Aorta (tissue), 5 donors: Measurements from ENCODE around the gene RHOC. TPM values are rescaled to one million over a fixed set of nuclear protein-coding genes. Genes with fewer than 3 reads are reported as not detected.

Experiments
- ATAC-seq: fragments of 200-7000 bp; cut with Tn5 transposase; one replicate; pipeline ENCODE4 v1.9.1; 2022; ENCODE audit warnings: moderate library complexity; ENCODE audit not compliant: low FRiP score
- DNase-seq, 2 donors: peaks; one replicate each; pipeline ENCODE4 v3.0.0-alpha.2; 2020
- H3K27ac ChIP-seq, 2 donors: one replicate each; pipeline ENCODE4 v1.5.1; 2013; ENCODE audit warnings: low read length in 2 of 2, mild to moderate bottlenecking in 2 of 2, moderate library complexity in 2 of 2, control low read depth in 1 of 2, inconsistent platforms in 1 of 2, low read depth in 1 of 2
- H3K27me3 ChIP-seq, 2 donors: one replicate each; pipeline ENCODE4 v1.6.1; 2013; ENCODE audit warnings: control low read depth in 1 of 2, low read length in 1 of 2, mild to moderate bottlenecking in 1 of 2, moderate library complexity in 1 of 2; ENCODE audit not compliant: insufficient read depth in 2 of 2, control insufficient read depth in 1 of 2
- H3K36me3 ChIP-seq, 2 donors: one replicate each; pipeline ENCODE4 v1.6.1; 2013; ENCODE audit warnings: control low read depth in 1 of 2, low read length in 1 of 2, mild to moderate bottlenecking in 1 of 2; ENCODE audit not compliant: insufficient read depth in 2 of 2, control insufficient read depth in 1 of 2
- H3K4me1 ChIP-seq, 2 donors: one replicate each; pipeline ENCODE4 v1.6.1; 2013; ENCODE audit warnings: low read length in 2 of 2, control low read depth in 1 of 2, mild to moderate bottlenecking in 1 of 2, moderate library complexity in 1 of 2; ENCODE audit not compliant: insufficient read depth in 2 of 2, control insufficient read depth in 1 of 2
- H3K4me3 ChIP-seq, 2 donors: one replicate each; pipeline ENCODE4 v1.5.1; 2013; ENCODE audit warnings: low read length in 2 of 2, control low read depth in 1 of 2, mild to moderate bottlenecking in 1 of 2
- H3K9me3 ChIP-seq: one replicate; pipeline ENCODE4 v1.6.1; 2013; ENCODE audit warnings: mild to moderate bottlenecking, low read length; ENCODE audit not compliant: control insufficient read depth
- WGBS, 2 donors: extraction: QIAGEN DNeasy Blood & Tissue Kit; methylation state at CpG; one replicate each; pipeline ENCODE4 v1.1.7; 2013; 5-methylcytosine and 5-hydroxymethylcytosine counted together
- intact Hi-C, 2 donors: fragments of 100-400 bp; cut with DNase I; formaldehyde crosslinking; loops; one replicate each; pipeline versions ENCODE4 v1.14.2 to v1.15.0; 2022
- polyA plus RNA-seq, 2 donors: library from polyadenylated mRNA; stranded (reverse); fragments of 200-250 nt; gene quantifications; one replicate each; pipeline ENCODE4 v1.2.3, GENCODE V29; 2013
- total RNA-seq, 2 donors: library from RNA; stranded (reverse); fragmentation: NEBNext Ultra II Directional; extraction: Animal tissue kit (Norgen Biotek cat#: 25700); gene quantifications; one replicate each; pipeline ENCODE4 v1.2.1, GENCODE V29; 2021
- donor health status: healthy with polysubstance abuse.
- donor health status: Bipolar disorder and iron deficiency.
- donor health status: DM: no; HTN: no; CAD: no.
- donor health status: DM: no; HTN: no; CAD: no.
- donor health status: DM: yes; HTN: yes; CAD: no.

RHOC gene
- total and polyA plus RNA-seq, 4 donors, result 269 to 540 (median 375) TPM

DNA sequence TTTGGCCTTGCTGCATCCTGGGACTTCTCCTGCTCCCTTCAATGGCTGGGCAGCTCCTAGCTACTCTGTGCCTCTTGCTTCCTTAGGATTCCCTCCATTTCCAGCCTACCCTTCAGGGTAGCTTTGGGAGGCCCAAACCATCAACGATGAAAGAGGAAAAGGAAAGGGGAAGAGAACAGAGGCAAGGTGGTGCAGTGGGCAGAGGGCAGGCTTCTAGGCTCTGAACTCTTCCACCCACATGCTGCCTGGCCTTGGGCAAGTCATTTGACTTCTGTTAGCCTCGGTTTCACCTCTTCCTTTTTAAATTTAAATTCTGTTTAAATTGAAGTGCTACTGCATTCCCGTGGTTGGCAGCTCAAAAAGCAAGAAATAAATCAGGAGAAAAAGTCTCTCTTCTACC lies 13.9 kb upstream of the RHOC start:
- intact Hi-C loops, result no loop called here
- no peaks in the 10 kb centered on the region for H3K4me1 ChIP-seq
- DNase-seq, result no peak
- no peak overlapping the region for H3K4me3 ChIP-seq
- no peaks in the 10 kb centered on the region for H3K9me3 ChIP-seq
- no peaks in the 10 kb centered on the region for H3K36me3 ChIP-seq
- no peaks in the 10 kb centered on the region for H3K27me3 ChIP-seq
- WGBS, 2 donors, result 86 to 87% methylated on average over 3 of the region's 3 CpGs
- no peak for ATAC-seq
- no peak overlapping the region for H3K27ac ChIP-seq

DNA sequence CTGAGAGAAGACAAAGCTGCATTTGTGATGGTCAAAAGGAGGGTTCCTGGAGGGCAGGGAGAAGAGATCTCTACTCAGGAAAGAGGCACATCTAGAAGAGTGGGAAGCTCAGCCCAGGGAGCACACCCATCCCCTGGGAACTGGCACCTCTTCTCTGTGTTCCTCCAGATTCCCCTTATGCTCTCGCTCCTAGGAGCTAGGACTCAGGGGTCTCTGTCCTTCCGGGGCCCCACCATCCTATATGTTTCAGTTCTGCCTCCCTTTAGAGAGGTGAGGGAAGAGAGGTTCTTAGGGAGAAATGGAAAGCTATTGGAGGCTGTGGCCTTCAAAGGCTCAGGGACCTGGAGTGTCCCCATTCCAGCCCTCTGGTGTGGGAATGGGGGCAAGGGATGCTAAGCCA lies 12.8 kb upstream of the RHOC start:
- no peaks in the 10 kb centered on the region for H3K36me3 ChIP-seq
- no peak overlapping the region for H3K27ac ChIP-seq
- intact Hi-C loops, result loop anchor here (2.0 to 10.0 kb wide), 7 partner anchors 83 to 958 kb away; partner anchors contain the start of gene LRIG2 (in 2 of the 2)
- H3K4me1 ChIP-seq, result no peaks in the 10 kb centered on the region
- no peaks in the 10 kb centered on the region for H3K27me3 ChIP-seq
- no peak overlapping the region for H3K4me3 ChIP-seq
- no peak for DNase-seq
- no peaks in the 10 kb centered on the region for H3K9me3 ChIP-seq
- 92 to 97% methylated on average over 2 of the region's 2 CpGs for WGBS, 2 donors
- ATAC-seq, result no peak

DNA sequence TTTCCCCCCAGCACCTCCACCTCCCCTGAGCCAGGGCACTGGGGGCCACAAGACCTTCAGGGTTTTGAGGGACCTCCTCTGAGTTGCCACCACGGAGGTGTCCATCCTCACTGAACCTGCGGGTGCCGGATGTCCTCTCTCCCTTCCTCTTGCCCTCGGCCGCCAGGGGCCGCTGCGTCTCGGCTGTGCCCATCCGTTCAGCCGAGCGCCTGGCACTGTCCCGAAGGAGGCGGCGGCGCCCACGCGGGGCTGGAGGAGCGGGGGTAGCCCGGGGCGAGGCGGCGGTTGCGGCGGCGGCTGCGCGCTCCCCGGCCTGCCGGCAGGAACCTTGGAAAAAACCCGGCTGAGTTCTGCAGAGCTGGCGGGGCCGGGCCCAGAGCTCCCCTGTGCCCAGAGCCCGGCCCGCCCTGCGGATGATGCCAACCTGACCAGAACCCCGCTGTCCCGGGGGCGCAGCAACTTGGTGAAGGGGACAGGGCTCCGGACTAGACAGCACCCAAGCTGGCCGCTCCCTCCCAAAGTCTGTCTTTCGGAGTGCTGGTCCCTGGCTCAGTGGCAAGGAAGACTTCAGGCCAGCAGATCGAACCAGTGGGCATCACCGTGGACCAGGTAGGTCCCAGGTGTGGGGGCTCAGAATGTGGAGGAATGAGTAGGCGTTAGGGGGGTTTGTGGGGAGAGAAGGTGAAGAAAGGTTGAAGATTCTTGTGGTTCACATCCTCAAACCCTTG lies 11.9 kb upstream of the RHOC start:
- WGBS, 2 donors, result 12% methylated on average over 44 of the region's 44 CpGs
- no peaks in the 10 kb centered on the region for H3K36me3 ChIP-seq
- ATAC-seq (peak; percentile 47), DNase-seq (peak; percentile 89 to 97)
- H3K4me1 ChIP-seq, result no peaks in the 10 kb centered on the region
- no peak overlapping the region for H3K27ac ChIP-seq
- H3K9me3 ChIP-seq, result no peaks in the 10 kb centered on the region
- H3K4me3 ChIP-seq, result no peak overlapping the region
- H3K27me3 ChIP-seq, result no peaks in the 10 kb centered on the region
- intact Hi-C loops, result loop anchor here (2.0 to 10.0 kb wide), 7 partner anchors 83 to 958 kb away; partner anchors contain the start of gene LRIG2 (in 2 of the 2)

DNA sequence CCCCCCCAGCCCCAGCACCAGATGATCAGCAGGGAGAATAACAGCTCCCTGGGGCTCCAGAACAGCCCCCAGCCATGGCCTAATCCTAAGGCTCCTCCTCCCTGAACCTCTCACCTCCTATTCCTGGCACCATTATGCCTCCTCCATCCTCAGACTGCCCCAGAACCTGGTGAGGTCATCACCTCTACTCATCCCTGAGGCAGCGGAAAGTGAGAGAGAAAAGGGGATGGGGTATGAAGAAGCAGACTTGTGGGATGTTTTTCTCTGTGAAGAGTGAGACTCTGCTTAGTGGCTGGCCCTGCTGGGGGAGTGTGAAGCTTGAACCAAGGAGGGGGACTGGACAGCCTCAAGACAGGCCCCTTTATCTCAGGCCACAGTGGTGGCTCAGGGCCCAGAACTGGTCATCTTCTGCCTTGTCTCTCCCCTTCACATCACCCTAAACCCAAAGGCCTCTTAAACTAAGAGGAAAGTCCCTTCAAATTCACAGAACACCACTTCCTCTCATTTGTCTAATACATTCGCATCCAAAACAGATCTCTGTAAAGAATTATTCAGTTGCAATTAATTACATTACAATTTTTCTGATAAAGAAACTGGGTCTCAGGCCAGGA lies 10.4 kb upstream of the RHOC start:
- no peaks in the 10 kb centered on the region for H3K9me3 ChIP-seq
- no peak overlapping the region for H3K4me3 ChIP-seq
- 85 to 96% methylated on average over 2 of the region's 2 CpGs for whole genome bisulfite sequencing, 2 donors
- H3K36me3 ChIP-seq, result no peaks in the 10 kb centered on the region
- no peaks in the 10 kb centered on the region for H3K4me1 ChIP-seq
- DNase-seq (no peak), ATAC-seq (no peak)
- intact Hi-C loops, result loop anchor here (2.0 to 10.0 kb wide), 9 partner anchors 85 to 960 kb away; partner anchors contain the start of gene LRIG2 (in 2 of the 2)
- H3K27ac ChIP-seq, result no peak overlapping the region
- H3K27me3 ChIP-seq, result no peaks in the 10 kb centered on the region

DNA sequence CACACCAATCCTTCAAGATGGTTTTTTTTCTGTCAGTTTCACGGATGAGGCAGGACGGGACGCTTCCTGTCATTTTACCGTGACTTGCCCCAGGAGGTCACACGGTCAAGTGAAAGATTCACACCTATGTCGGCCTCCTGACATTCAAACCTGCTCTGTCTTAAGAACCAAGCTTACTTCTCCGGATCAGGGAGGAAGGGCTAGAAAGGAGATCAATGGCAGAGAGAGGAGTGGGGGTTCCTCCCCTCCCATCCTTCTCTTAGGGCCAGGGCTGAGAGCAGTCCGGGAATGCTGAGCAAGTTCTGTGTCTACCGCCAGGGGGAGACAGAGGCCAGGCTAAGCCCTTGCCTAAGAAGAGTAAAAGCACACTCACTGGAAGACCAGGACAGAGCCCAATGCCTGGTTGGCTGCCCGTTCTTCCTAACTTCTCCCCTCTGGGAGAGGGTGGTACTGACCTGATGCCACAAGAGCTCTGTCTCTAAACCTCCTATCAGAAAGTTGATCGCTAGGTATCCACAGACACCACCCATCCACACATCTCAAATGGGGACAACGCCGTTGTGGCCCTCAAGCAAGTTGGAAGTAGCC lies 9.3 kb upstream of the RHOC start:
- Histone ChIP-seq H3K4me3 (no peak overlapping the region), H3K27me3 (no peaks in the 10 kb centered on the region), H3K36me3 (no peaks in the 10 kb centered on the region), H3K4me1 (no peaks in the 10 kb centered on the region), H3K9me3 (no peaks in the 10 kb centered on the region), H3K27ac (no peak overlapping the region)
- intact Hi-C loops, result loop anchor here (1.0 to 10.0 kb wide), 10 partner anchors 86 to 961 kb away; partner anchors contain the start of gene LRIG2 (in 2 of the 2)
- peak; percentile 91 for ATAC-seq
- peak; percentile 90 to 92 for DNase-seq
- WGBS, 2 donors, result 16 to 17% methylated on average over 13 of the region's 13 CpGs

DNA sequence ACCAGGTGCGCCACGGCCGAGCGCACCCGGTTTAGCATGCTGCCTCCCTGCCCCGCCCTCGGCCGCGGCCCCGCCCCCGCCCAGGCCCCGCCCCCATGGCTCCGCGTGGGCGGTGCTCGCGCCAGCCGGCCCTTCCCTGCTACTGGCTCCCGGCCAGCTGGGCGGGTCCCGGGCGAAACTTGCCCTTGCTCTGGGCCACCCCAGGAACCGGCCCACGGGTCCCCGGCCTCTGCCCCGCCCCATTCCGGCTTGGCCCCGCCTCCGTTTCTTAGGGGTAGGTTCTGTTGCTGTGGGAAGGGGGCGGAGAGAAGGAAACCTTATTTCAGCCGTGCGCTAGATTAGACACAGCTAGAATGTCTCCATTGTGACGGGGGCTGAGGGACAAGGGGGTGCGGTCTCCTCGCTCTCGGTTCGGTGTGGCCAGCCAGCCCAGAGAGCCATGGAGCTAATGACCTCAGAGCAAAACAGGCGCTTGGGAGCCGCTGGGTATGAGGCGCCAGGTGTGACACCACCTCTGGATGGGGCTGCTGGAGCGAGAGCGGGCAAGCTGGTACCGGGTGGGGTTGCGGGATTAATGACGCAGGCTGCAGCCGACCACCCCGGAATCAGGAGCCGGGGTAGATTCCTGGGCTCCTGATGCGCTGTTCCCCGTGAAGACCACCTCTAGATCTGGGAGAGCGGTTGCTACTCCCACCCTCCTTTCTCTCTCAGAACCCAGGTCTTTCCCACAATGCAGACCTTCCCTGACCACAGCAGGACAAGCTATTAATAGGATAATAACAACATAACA lies 8.5 kb upstream of the RHOC start, which contains the start of gene PPM1J:
Gene PPM1J (minus strand): TSS at position 69 of the 790 bp plus-strand sequence. CDS start 31 bp downstream, at position 38.
- no peaks in the 10 kb centered on the region for H3K9me3 ChIP-seq
- no peaks in the 10 kb centered on the region for H3K27me3 ChIP-seq
- no peak within 1 kb of the TSS for H3K27ac ChIP-seq
- 0 to 1% methylated on average over 42 to 51 of the region's 51 CpGs for WGBS, 2 donors
- intact Hi-C loops, result loop anchor here (1.0 to 10.0 kb wide), 10 partner anchors 87 to 962 kb away; partner anchors contain the start of gene LRIG2 (in 2 of the 2)
- no peaks in the 10 kb centered on the region for H3K4me1 ChIP-seq
- peak within 1 kb of the TSS; percentile 14 to 37 for H3K4me3 ChIP-seq
- ATAC-seq (peak; percentile 93), DNase-seq (peak; percentile 99 to 100)
- H3K36me3 ChIP-seq, result no peaks in the 10 kb centered on the region

DNA sequence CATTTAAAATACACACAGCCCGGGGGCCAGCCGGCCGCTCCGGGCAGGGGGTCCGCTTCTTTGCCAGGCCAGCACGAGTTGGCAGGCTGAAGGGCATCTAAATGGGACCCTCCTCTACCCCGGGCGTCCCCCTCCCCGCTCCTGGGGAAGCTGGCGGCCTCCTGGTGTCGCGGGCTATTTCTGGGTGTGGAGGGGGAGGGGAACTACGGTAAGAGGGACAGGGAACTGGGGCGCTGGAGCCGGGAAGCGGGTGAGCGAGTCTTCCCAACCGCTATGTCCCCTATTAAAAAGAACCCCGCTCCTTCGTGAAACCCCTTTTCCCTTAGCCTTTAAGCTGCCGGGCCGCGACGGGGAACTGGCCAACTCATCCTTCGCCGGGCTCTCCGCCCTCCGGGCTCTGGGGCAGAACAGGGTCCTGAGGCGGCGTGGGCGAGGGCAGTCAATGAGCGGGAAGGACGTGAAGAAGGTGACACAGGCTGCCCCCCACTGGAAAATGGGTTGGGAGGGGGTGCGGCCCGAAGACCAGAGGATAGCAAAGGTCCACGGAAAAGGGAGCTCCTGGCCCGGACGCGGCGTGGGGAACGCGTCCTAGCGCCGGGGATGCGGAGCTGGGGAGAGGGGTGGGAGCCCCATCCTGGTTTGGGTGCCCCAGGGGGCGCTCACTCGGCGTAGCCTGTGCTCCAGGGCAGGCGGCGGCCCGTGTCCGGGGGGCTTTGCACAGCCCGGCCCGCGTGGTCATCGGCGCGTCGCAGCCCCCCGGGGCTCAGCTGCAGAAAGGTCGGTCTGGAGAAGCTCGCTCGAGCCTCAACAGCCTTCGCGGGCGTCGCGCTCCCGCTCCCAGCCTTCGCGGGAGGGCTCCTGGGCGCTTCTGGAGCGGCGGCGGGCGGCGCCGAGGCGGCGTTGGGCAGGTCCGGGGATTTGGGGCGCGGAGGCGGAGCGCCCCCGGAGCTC lies 7.7 kb upstream of the RHOC start:
- no peaks in the 10 kb centered on the region for H3K36me3 ChIP-seq
- no peak overlapping the region for H3K27ac ChIP-seq
- no peaks in the 10 kb centered on the region for H3K27me3 ChIP-seq
- ATAC-seq, result peak; percentile 1
- WGBS, 2 donors, result 1 to 2% methylated on average over 62 to 86 of the region's 86 CpGs
- H3K4me1 ChIP-seq, result no peaks in the 10 kb centered on the region
- no peaks in the 10 kb centered on the region for H3K9me3 ChIP-seq
- peak overlapping the region; percentile 14 to 37 for H3K4me3 ChIP-seq
- intact Hi-C loops, result loop anchor here (5.0 to 10.0 kb wide), 7 partner anchors 88 to 963 kb away; partner anchors contain the start of gene LRIG2 (in 2 of the 2)
- peak; percentile 62 to 84 for DNase-seq
